Stimulated activated CD8-positive, alpha-beta memory T cell treated with anti-CD3 and anti-CD28 coated beads, Interleukin-7, amount 100 ng/mL, for 24 hours (primary cell): Measurements from ENCODE around the gene GALK2.
"Not testable (repeated sequence)": the region's sequence is repeated elsewhere in the genome, so short reads cannot be mapped to it uniquely, and the experiment has no call there.

Experiments
- DNase-seq: peaks from one replicate; pipeline ENCODE4 v3.0.0-alpha.2; 2020; ENCODE audit warnings: low read depth

GALK2 gene

GRCh38 chr15:49223536-49224274 lies 53.7 kb downstream of the GALK2 start:
- DNase-seq, result no peak

GRCh38 chr15:49225572-49226281 lies 55.7 kb downstream of the GALK2 start:
- no peak for DNase-seq

GRCh38 chr15:49227602-49228001 lies 57.6 kb downstream of the GALK2 start:
- DNase-seq, result no peak

- no peak for DNase-seq
Observed at GRCh38 chr15:49229922-49230321, 59.9 kb downstream of the GALK2 start.

- DNase-seq, result no peak
Observed at GRCh38 chr15:49232236-49232806, 62.3 kb downstream of the GALK2 start.

GRCh38 chr15:49235446-49236124 lies 65.5 kb downstream of the GALK2 start:
- DNase-seq, result no peak

- no peak for DNase-seq
Observed at GRCh38 chr15:49236869-49237268, 66.8 kb downstream of the GALK2 start.

- DNase-seq, result no peak
Observed at GRCh38 chr15:49238342-49238741, 68.3 kb downstream of the GALK2 start.

GRCh38 chr15:49239105-49239504 lies 69.1 kb downstream of the GALK2 start:
- DNase-seq, result no peak

- DNase-seq, result no peak
Observed at GRCh38 chr15:49242820-49243219, 72.8 kb downstream of the GALK2 start.

- DNase-seq, result no peak
Observed at GRCh38 chr15:49247556-49248110, 77.6 kb downstream of the GALK2 start.

- DNase-seq, result no peak
Observed at GRCh38 chr15:49248291-49248690, 78.2 kb downstream of the GALK2 start.

- no peak for DNase-seq
Observed at GRCh38 chr15:49255966-49256759, 86.1 kb downstream of the GALK2 start.

GRCh38 chr15:49265117-49265516 lies 95.1 kb downstream of the GALK2 start:
- not testable (repeated sequence) for DNase-seq

- no peak for DNase-seq
Observed at GRCh38 chr15:49265911-49266310, 95.9 kb downstream of the GALK2 start.

- no peak for DNase-seq
Observed at GRCh38 chr15:49270541-49271421, 100.7 kb downstream of the GALK2 start.

GRCh38 chr15:49273734-49274318 lies 103.8 kb downstream of the GALK2 start:
- no peak for DNase-seq

- DNase-seq, result no peak
Observed at GRCh38 chr15:49278751-49279150, 108.7 kb downstream of the GALK2 start.

GRCh38 chr15:49279521-49280456 lies 109.7 kb downstream of the GALK2 start:
- no peak for DNase-seq
